OCI-LY1 (cell line): ENCODE results near the gene MANSC4.

Experiments used
- H2AFZ ChIP-seq: fragments of 200-600 bp; sonication (generic), shearing (Covaris generic); 2 replicates; pipeline ENCODE4 v1.6.0; 2014; ENCODE audit warnings: antibody characterized with exemption, mild to moderate bottlenecking, low read length
- H3F3A ChIP-seq: fragments of 200-600 bp; sonication (generic), shearing (Covaris generic); 2 replicates; pipeline ENCODE4 v1.6.0; 2014; ENCODE audit warnings: mild to moderate bottlenecking, antibody characterized with exemption, low read length, moderate library complexity; ENCODE audit not compliant: insufficient read depth
- H3K27ac ChIP-seq: fragments of 200-600 bp; sonication (generic); 2 replicates; pipeline ENCODE4 v1.5.1; 2014; ENCODE audit warnings: low read length, mixed run types, mild to moderate bottlenecking, low read depth; ENCODE audit not compliant: poor library complexity, severe bottlenecking
- H3K27me3 ChIP-seq: fragments of 200-600 bp; sonication (generic); 2 replicates; pipeline ENCODE4 v1.6.0; 2014; ENCODE audit warnings: antibody characterized with exemption, mild to moderate bottlenecking, low read length, moderate library complexity; ENCODE audit not compliant: insufficient read depth
- H3K36me3 ChIP-seq: fragments of 200-600 bp; sonication (generic); 2 replicates; pipeline ENCODE4 v1.6.1; 2014; ENCODE audit warnings: mild to moderate bottlenecking, antibody characterized with exemption, low read length, moderate library complexity, mixed read lengths; ENCODE audit not compliant: insufficient read depth
- H3K4me1 ChIP-seq: fragments of 200-600 bp; sonication (generic); 2 replicates; pipeline ENCODE4 v1.5.1; 2014; ENCODE audit warnings: mild to moderate bottlenecking, low read length, moderate library complexity; ENCODE audit not compliant: insufficient read depth, severe bottlenecking
- H3K4me2 ChIP-seq: fragments of 200-600 bp; sonication (generic), shearing (Covaris generic); 2 replicates; pipeline ENCODE4 v1.6.1; 2014; ENCODE audit warnings: low read length
- H3K4me3 ChIP-seq: fragments of 200-600 bp; sonication (generic); 2 replicates; pipeline ENCODE4 v1.5.1; 2014; ENCODE audit warnings: low read length, low read depth, mild to moderate bottlenecking, mixed read lengths; ENCODE audit not compliant: poor library complexity, severe bottlenecking
- H3K79me2 ChIP-seq: fragments of 200-600 bp; shearing (Covaris generic); 2 replicates; pipeline ENCODE4 v1.6.1; 2016; ENCODE audit warnings: mixed run types, low read length, mixed read lengths; ENCODE audit not compliant: insufficient read depth
- H3K9ac ChIP-seq: fragments of 200-600 bp; sonication (generic), shearing (Covaris generic); 2 replicates; pipeline ENCODE4 v1.6.1; 2014; ENCODE audit warnings: mild to moderate bottlenecking, low read length, mixed read lengths
- H3K9me2 ChIP-seq: fragments of 200-600 bp; sonication (generic), shearing (Covaris generic); 2 replicates; pipeline ENCODE4 v1.6.1; 2014; ENCODE audit warnings: low read depth, mild to moderate bottlenecking, low read length, mixed read lengths
- H3K9me3 ChIP-seq: fragments of 200-600 bp; shearing (Covaris generic); 2 replicates; pipeline ENCODE4 v1.6.1; 2014; ENCODE audit warnings: low read length, mixed read lengths
- H4K20me1 ChIP-seq: fragments of 200-600 bp; sonication (generic), shearing (Covaris generic); 2 replicates; pipeline ENCODE4 v1.6.0; 2016; ENCODE audit warnings: mild to moderate bottlenecking, low read length; ENCODE audit not compliant: insufficient read depth
- EZH2 ChIP-seq: fragments of 200-600 bp; sonication (generic), shearing (Covaris generic); IDR thresholded peaks from 2 replicates; pipeline ENCODE4 v1.8.0; 2017; ENCODE audit warnings: borderline replicate concordance, mixed run types, mild to moderate bottlenecking, antibody characterized with exemption, low read length, moderate library complexity, mixed read lengths
- TF ChIP-seq, protein P1 (sequence below): fragments of 200-600 bp; sonication (generic), shearing (Covaris generic); IDR thresholded peaks from 2 replicates; pipeline ENCODE4 v1.5.1; 2017; ENCODE audit warnings: mild to moderate bottlenecking, antibody characterized with exemption, low read length, moderate library complexity, mixed read lengths

MANSC4 gene

DNA sequence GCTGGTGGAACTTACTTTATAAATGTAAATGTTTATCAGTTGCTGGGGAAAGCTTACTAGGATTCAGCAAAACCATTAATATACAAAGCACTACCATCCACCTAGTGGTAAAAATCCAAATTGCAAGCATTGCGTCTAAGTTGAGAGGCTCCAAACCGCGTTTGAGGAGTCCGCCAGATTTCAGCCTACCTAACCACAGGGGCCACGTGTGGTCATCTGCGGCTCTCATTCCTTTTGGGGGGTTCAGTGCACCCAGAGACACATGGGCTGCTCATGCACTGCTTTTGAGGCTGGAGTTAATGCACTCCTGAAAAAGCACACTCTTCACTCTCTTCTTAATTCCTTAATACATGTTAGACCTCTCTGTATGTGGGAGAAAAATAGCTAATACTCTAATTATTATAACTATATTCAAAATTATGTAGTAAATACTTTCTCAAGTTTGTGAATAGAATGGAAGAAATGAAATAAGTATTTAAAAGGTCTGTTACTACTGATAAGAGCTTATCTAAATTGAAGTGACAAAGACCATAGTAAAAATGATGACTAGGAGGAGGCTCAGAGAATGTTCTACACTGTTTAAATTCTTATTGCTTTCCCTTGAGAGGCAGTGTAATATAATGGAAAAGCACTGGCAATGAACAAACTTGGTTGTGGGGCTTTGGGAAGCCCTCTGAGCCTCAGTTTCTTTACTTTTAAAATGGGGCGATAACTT, 41.4 kb upstream of the MANSC4 start:
- Histone ChIP-seq H3K4me3 (peak overlapping the region; percentile 65), H3K27ac (peak overlapping the region; percentile 98)

DNA sequence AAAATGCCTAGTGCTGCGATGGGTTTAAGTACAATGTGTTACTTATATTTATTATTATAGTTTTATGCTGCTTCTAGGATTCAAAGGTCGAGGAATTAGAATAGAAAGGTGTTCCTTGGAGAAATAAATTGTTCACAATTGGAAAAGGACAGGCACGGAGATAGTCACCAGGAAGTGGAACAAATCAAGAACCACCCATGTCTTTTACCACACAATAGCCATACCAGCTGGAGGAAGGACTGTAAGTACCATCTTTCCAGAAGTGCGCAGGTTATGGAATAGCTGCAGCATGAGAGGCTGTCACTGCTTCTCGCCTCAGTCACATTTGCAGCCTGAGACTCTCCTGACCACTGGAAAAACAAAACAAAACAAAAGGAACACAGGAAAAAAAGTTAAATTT, 40.5 kb upstream of the MANSC4 start:
- Histone ChIP-seq H3K27me3 (no peaks in the 10 kb centered on the region), H4K20me1 (no peaks in the 10 kb centered on the region), H2AFZ (no peak overlapping the region), H3K36me3 (peaks cover 10% of the 10 kb centered on the region; the same call in 1 of the 2 replicates), H3K9ac (peak overlapping the region; percentile 26), H3K79me2 (no peaks in the 10 kb centered on the region), H3K27ac (peak overlapping the region; percentile 62), H3K4me1 (peaks cover 84% of the 10 kb centered on the region), H3K4me2 (peak overlapping the region; percentile 70; the same call in 1 of the 2 replicates), H3F3A (0 out of 2 replicates have a peak, but pooled peaks cover 3% of the 10 kb centered on the region), H3K4me3 (no peak overlapping the region), H3K9me3 (no peaks in the 10 kb centered on the region), H3K9me2 (no peaks in the 10 kb centered on the region)
- TF ChIP-seq, protein P1, sequence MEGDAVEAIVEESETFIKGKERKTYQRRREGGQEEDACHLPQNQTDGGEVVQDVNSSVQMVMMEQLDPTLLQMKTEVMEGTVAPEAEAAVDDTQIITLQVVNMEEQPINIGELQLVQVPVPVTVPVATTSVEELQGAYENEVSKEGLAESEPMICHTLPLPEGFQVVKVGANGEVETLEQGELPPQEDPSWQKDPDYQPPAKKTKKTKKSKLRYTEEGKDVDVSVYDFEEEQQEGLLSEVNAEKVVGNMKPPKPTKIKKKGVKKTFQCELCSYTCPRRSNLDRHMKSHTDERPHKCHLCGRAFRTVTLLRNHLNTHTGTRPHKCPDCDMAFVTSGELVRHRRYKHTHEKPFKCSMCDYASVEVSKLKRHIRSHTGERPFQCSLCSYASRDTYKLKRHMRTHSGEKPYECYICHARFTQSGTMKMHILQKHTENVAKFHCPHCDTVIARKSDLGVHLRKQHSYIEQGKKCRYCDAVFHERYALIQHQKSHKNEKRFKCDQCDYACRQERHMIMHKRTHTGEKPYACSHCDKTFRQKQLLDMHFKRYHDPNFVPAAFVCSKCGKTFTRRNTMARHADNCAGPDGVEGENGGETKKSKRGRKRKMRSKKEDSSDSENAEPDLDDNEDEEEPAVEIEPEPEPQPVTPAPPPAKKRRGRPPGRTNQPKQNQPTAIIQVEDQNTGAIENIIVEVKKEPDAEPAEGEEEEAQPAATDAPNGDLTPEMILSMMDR, result no peak
- TF ChIP-seq EZH2, result no peak

More for the DNA sequence above, 41.4 kb upstream of the MANSC4 start:
- H3K27me3 ChIP-seq, result no peaks in the 10 kb centered on the region
- 0 out of 2 replicates have a peak, but pooled peaks cover 3% of the 10 kb centered on the region for H3F3A ChIP-seq
- H3K9me2 ChIP-seq, result no peaks in the 10 kb centered on the region
- H3K9me3 ChIP-seq, result no peaks in the 10 kb centered on the region
- peaks cover 5% of the 10 kb centered on the region; the same call in 1 of the 2 replicates for H3K36me3 ChIP-seq
- H2AFZ ChIP-seq, result no peak overlapping the region
- no peaks in the 10 kb centered on the region for H4K20me1 ChIP-seq
- H3K4me2 ChIP-seq, result peak overlapping the region; percentile 70
- H3K9ac ChIP-seq, result peak overlapping the region; percentile 77
- H3K79me2 ChIP-seq, result no peaks in the 10 kb centered on the region
- H3K4me1 ChIP-seq, result peaks cover 91% of the 10 kb centered on the region
- TF ChIP-seq, protein P1, result peak; percentile 79
- no peak for TF ChIP-seq EZH2

DNA sequence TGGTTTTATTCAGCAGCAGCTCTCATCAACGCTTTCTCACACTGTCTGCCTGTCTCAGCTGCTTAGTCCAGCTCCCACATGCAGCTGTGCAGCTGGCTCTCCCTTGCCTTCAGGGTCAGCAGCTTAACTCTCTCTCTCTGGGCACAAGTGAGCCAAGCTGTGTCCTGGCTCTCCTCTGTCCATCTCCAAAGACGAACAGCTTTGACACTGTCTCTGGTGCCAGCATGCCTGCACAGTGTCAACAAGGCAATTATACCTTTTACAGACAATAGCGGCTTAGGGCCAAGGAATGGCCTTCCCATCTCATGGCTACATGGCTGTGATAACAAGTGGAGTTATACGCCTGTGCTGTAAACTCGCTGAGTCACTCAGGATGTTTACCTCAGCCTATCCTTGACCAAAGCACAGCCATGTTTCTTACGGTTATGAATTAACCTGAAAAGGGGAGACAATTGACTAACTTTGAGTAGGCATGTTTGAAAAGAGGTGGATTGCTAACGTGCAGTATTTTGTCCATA, 38.4 kb upstream of the MANSC4 start:
- H3K27me3 ChIP-seq, result no peaks in the 10 kb centered on the region
- no peak overlapping the region for H3K4me3 ChIP-seq
- peaks cover 15% of the 10 kb centered on the region for H3K36me3 ChIP-seq
- H3K9ac ChIP-seq, result peak overlapping the region; percentile 12; the same call in 1 of the 2 replicates
- peaks cover 67% of the 10 kb centered on the region for H3K4me1 ChIP-seq
- H4K20me1 ChIP-seq, result no peaks in the 10 kb centered on the region
- H3K27ac ChIP-seq, result peak overlapping the region; percentile 62
- H3K4me2 ChIP-seq, result peak overlapping the region; percentile 27; the same call in 1 of the 2 replicates
- H3K79me2 ChIP-seq, result no peaks in the 10 kb centered on the region
- H3K9me2 ChIP-seq, result no peaks in the 10 kb centered on the region
- H2AFZ ChIP-seq, result no peak overlapping the region
- 0 out of 2 replicates have a peak, but pooled peaks cover 3% of the 10 kb centered on the region for H3F3A ChIP-seq
- TF ChIP-seq EZH2, result no peak
- TF ChIP-seq, protein P1, result no peak
- H3K9me3 ChIP-seq, result no peaks in the 10 kb centered on the region
